AG04450 (cell line): ENCODE measurements around the gene CD68. TPM values are rescaled to one million over a fixed set of nuclear protein-coding genes. Genes with fewer than 3 reads are reported as not detected.
A peak's percentile ranks its signal among the peaks of the same experiment; 100 is the strongest.

ENCODE experiments used
- CTCF ChIA-PET: fragments of 300-600, 350-600 bp; formaldehyde crosslinking; extraction: SDS; loops from one replicate; lab custom pipeline; 2022; ENCODE audit warnings: antibody characterized with exemption, inconsistent platforms; lab: Charles Lee
- POLR2A ChIA-PET: fragments of 350-600 bp; formaldehyde crosslinking; extraction: SDS; loops from one replicate; lab custom pipeline; 2021; ENCODE audit warnings: antibody characterized with exemption, inconsistent platforms; lab: Yijun Ruan, JAX
- DNase-seq: peaks from one replicate; pipeline ENCODE4 v3.0.0-alpha.2; 2011; ENCODE audit warnings: low read depth, low spot score
- H3K27ac ChIP-seq: one replicate; pipeline ENCODE4 v1.5.1; 2012; ENCODE audit warnings: low read depth, low read length, control low read depth
- H3K27me3 ChIP-seq: one replicate; pipeline ENCODE4 v1.6.0; 2012; ENCODE audit warnings: low read length; ENCODE audit not compliant: control insufficient read depth, insufficient read depth
- H3K4me3 ChIP-seq: 2 replicates; pipeline ENCODE4 v1.5.1; 2011; ENCODE audit warnings: mild to moderate bottlenecking, low read depth, low read length, control low read depth
- H3K9me3 ChIP-seq: 2 replicates; pipeline ENCODE4 v1.5.1; 2012; ENCODE audit warnings: low read length; ENCODE audit not compliant: control insufficient read depth, insufficient read depth
- CTCF ChIP-seq: IDR thresholded peaks from 2 replicates; pipeline ENCODE4 v1.5.1; 2011; ENCODE audit warnings: low read depth, low read length, control low read depth, inconsistent platforms
- polyA plus RNA-seq: library from polyadenylated mRNA; depleted of rRNA; stranded (reverse); fragments of >200 nt; gene quantifications from 2 replicates; pipeline ENCODE4 v1.2.3, GENCODE V29; 2011

CD68 gene
- polyA plus RNA-seq, 1 experiment, result 34.1 TPM

GRCh38 chr17:7555320-7555948 is 24.0 kb upstream of the CD68 start:
- H3K4me3 ChIP-seq, result no peak overlapping the region
- peak; percentile 27; the same call in 1 of the 2 replicates for TF ChIP-seq CTCF
- POLR2A ChIA-PET, result no interaction called here
- no peak for DNase-seq
- no peaks in the 10 kb centered on the region for H3K9me3 ChIP-seq
- no peak overlapping the region for H3K27ac ChIP-seq
- CTCF ChIA-PET, result interaction anchor here (0.7 to 1.1 kb wide), 2 partner anchors 32 to 41 kb away, joined by 4 to 5 read pairs; no protein-coding TSS in a partner anchor
- H3K27me3 ChIP-seq, result no peaks in the 10 kb centered on the region

- H3K9me3 ChIP-seq, result no peaks in the 10 kb centered on the region
- H3K4me3 ChIP-seq, result no peak overlapping the region
- TF ChIP-seq CTCF, result no peak
- ChIA-PET CTCF (interaction anchor here (2.4 kb wide), 1 partner anchor 43 kb away, joined by 23 read pairs; no protein-coding TSS in a partner anchor), POLR2A (no interaction called here)
- H3K27ac ChIP-seq, result no peak overlapping the region
- no peak for DNase-seq
- no peaks in the 10 kb centered on the region for H3K27me3 ChIP-seq
Observed at GRCh38 chr17:7556627-7557026, 22.8 kb upstream of the CD68 start.

GRCh38 chr17:7557147-7557764 is 22.2 kb upstream of the CD68 start:
- no peak for TF ChIP-seq CTCF
- Histone ChIP-seq H3K27ac (no peak overlapping the region), H3K9me3 (no peaks in the 10 kb centered on the region), H3K4me3 (no peak overlapping the region), H3K27me3 (no peaks in the 10 kb centered on the region)
- CTCF ChIA-PET, result interaction anchor here (0.7 to 2.4 kb wide), 2 partner anchors 43 to 131 kb away, joined by 3 to 23 read pairs; partner anchors contain the start of gene WRAP53
- no peak for DNase-seq
- POLR2A ChIA-PET, result no interaction called here

- Histone ChIP-seq H3K9me3 (no peaks in the 10 kb centered on the region), H3K27ac (peak overlapping the region; percentile 31), H3K4me3 (no peak overlapping the region), H3K27me3 (no peaks in the 10 kb centered on the region)
- no peak for TF ChIP-seq CTCF
- ChIA-PET CTCF (interaction anchor here (0.7 to 2.4 kb wide), 2 partner anchors 44 to 130 kb away, joined by 3 to 23 read pairs; partner anchors contain the start of gene WRAP53), POLR2A (no interaction called here)
- no peak for DNase-seq
Observed at GRCh38 chr17:7557775-7558543, 21.5 kb upstream of the CD68 start.
